OCI-LY7 (cell line): ENCODE data around the gene GRM4. TPM values are rescaled to one million over a fixed set of nuclear protein-coding genes. Genes with fewer than 3 reads are reported as not detected.
A peak's percentile ranks its signal among the peaks of the same experiment; 100 is the strongest.

Experiments
- BruUV-seq: library from RNA; stranded (reverse); fragments of 400-500 nt; replicated peaks from 2 replicates; lab custom pipeline; 2021; lab: Mats Ljungman, UMichigan
- CTCF ChIA-PET: fragments of 300-600 bp; sonication (Branson Sonifier 250); formaldehyde crosslinking; loops from one replicate; lab custom pipeline; 2022; ENCODE audit warnings: antibody characterized with exemption; ENCODE audit not compliant: unreplicated experiment; lab: Charles Lee
- POLR2A ChIA-PET: fragments of 300-600 bp; sonication (Branson Sonifier 250); formaldehyde crosslinking; loops from one replicate; lab custom pipeline; 2022; ENCODE audit warnings: antibody characterized with exemption; lab: Charles Lee
- DNase-seq: peaks from one replicate; pipeline ENCODE4 v3.0.0-alpha.2; 2015; ENCODE audit warnings: low spot score
- H2AFZ ChIP-seq: fragments of 200-600 bp; sonication (generic), shearing (Covaris generic); 2 replicates; pipeline ENCODE4 v1.6.1; 2014; ENCODE audit warnings: mild to moderate bottlenecking, antibody characterized with exemption, low read length, moderate library complexity
- H3K27ac ChIP-seq: fragments of 200-600 bp; sonication (generic); 2 replicates; pipeline ENCODE4 v1.5.1; 2014; ENCODE audit warnings: mixed run types, low read depth, mild to moderate bottlenecking, moderate library complexity, low read length, inconsistent platforms; ENCODE audit not compliant: poor library complexity, severe bottlenecking
- H3K36me3 ChIP-seq: fragments of 200-600 bp; sonication (generic); 2 replicates; pipeline ENCODE4 v1.6.1; 2014; ENCODE audit warnings: mild to moderate bottlenecking, antibody characterized with exemption, low read length, moderate library complexity, mixed read lengths; ENCODE audit not compliant: insufficient read depth
- H3K4me1 ChIP-seq: fragments of 200-600 bp; sonication (generic); 2 replicates; pipeline ENCODE4 v1.5.1; 2014; ENCODE audit warnings: mild to moderate bottlenecking, low read length; ENCODE audit not compliant: insufficient read depth, poor library complexity, severe bottlenecking
- H3K4me2 ChIP-seq: fragments of 200-600 bp; sonication (generic); 2 replicates; pipeline ENCODE4 v1.6.1; 2014; ENCODE audit warnings: mild to moderate bottlenecking, low read length
- H3K4me3 ChIP-seq: fragments of 200-600 bp; sonication (generic); 2 replicates; pipeline ENCODE4 v1.5.1; 2014; ENCODE audit warnings: mild to moderate bottlenecking, low read depth, low read length; ENCODE audit not compliant: poor library complexity, severe bottlenecking
- H3K79me2 ChIP-seq: fragments of 200-600 bp; sonication (generic); 2 replicates; pipeline ENCODE4 v1.6.1; 2016; ENCODE audit warnings: low read depth, mild to moderate bottlenecking, low read length, moderate library complexity, mixed read lengths; ENCODE audit not compliant: insufficient read depth
- H3K9me2 ChIP-seq: fragments of 200-600 bp; sonication (generic); 2 replicates; pipeline ENCODE4 v1.6.1; 2016; ENCODE audit warnings: mild to moderate bottlenecking, low read length, mixed read lengths; ENCODE audit not compliant: insufficient read depth
- H3K9me3 ChIP-seq: fragments of 200-600 bp; sonication (generic); 2 replicates; pipeline ENCODE4 v1.6.1; 2014; ENCODE audit warnings: mild to moderate bottlenecking, mixed run types, low read length, mixed read lengths
- H4K20me1 ChIP-seq: fragments of 200-600 bp; sonication (generic); 2 replicates; pipeline ENCODE4 v1.6.1; 2014; ENCODE audit warnings: mild to moderate bottlenecking, antibody characterized with exemption, low read length, moderate library complexity, mixed read lengths; ENCODE audit not compliant: insufficient read depth
- EZH2phosphoT487 ChIP-seq: fragments of 200-600 bp; sonication (generic); IDR thresholded peaks from 2 replicates; pipeline ENCODE4 v1.6.1; 2018; ENCODE audit warnings: low read depth, borderline replicate concordance, mild to moderate bottlenecking, mixed run types, antibody characterized with exemption, low read length, moderate library complexity, mixed read lengths
- intact Hi-C: fragments of 100-400 bp; cut with micrococcal nuclease; formaldehyde crosslinking; loops from one replicate; pipeline ENCODE4 v1.10.0; 2022; ENCODE audit not compliant: unreplicated experiment
- total RNA-seq, 2 experiments: library from RNA; depleted of rRNA in 1 of 2; stranded (reverse); fragments of >200 nt in 1 of 2; shearing (Covaris generic) in 1 of 2; gene quantifications; 2 replicates each; pipeline ENCODE4 v1.2.3, GENCODE V29; 2014 to 2022
- TF ChIP-seq, protein P1 (sequence below): fragments of 200-600 bp; sonication (generic); conservative IDR thresholded peaks from 2 replicates; pipeline ENCODE4 v1.5.1; 2014; ENCODE audit warnings: mild to moderate bottlenecking, antibody characterized with exemption, low read length, moderate library complexity, mixed read lengths

GRM4 gene
- total RNA-seq, 2 experiments from 2014 or later = 0.73 to 1.3 TPM

DNA sequence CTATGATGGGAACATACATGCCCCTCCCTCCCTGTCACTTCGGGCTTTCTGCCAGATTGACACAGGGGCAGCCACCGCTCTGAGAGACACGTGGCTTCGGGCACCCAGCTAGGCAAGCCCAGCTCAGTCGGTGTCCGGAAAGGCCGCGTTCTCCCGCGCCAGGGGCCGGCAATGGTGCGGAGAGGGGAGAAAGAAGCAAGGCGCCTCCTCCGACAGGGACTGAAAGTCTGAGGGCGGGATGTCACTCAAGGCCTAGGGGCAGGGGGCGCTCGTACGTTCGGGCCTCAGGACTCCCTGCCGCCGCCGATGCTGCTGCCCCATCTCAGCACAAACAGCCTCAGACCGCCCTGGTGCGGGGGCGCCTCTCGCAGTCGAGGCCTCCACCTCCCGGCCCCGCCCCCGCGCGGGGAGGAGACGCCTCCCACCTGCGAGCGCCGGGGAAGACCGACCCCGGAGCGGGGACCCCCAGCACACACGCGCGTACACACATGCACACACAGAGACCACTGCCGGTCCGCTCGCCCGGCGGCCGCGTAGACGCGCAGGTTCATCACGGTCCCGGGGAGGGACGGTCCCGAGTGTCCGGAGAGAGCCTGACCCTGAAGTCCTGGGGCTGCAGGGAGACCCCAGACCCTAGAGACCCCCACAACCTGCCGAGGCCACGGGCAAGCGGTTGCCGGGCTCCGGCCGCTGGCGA is 1.9 kb downstream of the GRM4 start:
- intact Hi-C loops = no loop called here
- POLR2A ChIA-PET = no interaction called here
- CTCF ChIA-PET = no interaction called here

DNA sequence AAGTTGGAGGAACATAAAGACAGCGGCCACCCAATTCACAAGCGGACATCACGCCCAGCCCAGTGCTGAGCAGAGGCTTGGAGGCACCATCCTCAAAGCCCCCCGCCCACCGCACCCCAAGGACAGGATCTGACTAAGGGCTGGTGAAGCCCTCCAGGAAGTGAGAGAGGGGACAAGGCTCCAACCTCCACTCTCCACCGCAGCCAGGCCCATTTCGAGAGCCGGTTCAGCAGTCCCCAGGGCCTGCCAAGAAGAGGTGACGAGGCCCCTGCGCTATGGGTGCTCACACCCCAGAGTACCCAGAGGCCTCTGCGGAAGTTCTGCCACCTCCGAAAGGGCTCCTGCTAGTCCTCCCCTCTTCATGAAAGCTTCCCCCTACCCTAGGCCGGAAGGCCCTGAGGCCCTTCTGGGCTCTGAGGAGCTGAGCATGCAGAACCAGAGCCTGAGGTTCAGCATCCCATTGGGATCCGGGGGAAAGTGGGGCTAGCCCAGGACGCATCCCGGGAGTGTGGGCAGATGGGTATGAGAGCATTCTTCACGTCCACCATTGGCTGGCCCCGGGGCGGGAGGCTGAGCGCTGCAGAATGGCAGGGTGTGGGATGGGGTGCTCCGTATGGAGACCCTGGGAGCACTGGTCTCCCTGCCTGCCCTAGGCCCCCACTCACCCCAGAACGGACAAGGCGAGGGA is 2.5 kb downstream of the GRM4 start:
- Histone ChIP-seq H4K20me1 (no peaks in the 10 kb centered on the region), H3K4me3 (no peak overlapping the region), H3K9me2 (no peaks in the 10 kb centered on the region), H2AFZ (no peak overlapping the region), H3K27ac (no peak overlapping the region), H3K79me2 (no peaks in the 10 kb centered on the region), H3K4me2 (peak overlapping the region; percentile 43), H3K36me3 (no peaks in the 10 kb centered on the region), H3K9me3 (no peaks in the 10 kb centered on the region), H3K4me1 (peaks cover 32% of the 10 kb centered on the region)
- CTCF ChIA-PET = no interaction called here
- no TSS peak for BruUV-seq
- DNase-seq = no peak
- intact Hi-C loops = no loop called here
- TF ChIP-seq EZH2phosphoT487 = no peak
- TF ChIP-seq, protein P1, sequence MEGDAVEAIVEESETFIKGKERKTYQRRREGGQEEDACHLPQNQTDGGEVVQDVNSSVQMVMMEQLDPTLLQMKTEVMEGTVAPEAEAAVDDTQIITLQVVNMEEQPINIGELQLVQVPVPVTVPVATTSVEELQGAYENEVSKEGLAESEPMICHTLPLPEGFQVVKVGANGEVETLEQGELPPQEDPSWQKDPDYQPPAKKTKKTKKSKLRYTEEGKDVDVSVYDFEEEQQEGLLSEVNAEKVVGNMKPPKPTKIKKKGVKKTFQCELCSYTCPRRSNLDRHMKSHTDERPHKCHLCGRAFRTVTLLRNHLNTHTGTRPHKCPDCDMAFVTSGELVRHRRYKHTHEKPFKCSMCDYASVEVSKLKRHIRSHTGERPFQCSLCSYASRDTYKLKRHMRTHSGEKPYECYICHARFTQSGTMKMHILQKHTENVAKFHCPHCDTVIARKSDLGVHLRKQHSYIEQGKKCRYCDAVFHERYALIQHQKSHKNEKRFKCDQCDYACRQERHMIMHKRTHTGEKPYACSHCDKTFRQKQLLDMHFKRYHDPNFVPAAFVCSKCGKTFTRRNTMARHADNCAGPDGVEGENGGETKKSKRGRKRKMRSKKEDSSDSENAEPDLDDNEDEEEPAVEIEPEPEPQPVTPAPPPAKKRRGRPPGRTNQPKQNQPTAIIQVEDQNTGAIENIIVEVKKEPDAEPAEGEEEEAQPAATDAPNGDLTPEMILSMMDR = no peak
- POLR2A ChIA-PET = no interaction called here

More for the DNA sequence above, 1.9 kb downstream of the GRM4 start:
- Histone ChIP-seq H3K79me2 (no peaks in the 10 kb centered on the region), H3K9me3 (no peaks in the 10 kb centered on the region), H3K4me3 (no peak overlapping the region), H4K20me1 (no peaks in the 10 kb centered on the region), H3K27ac (no peak overlapping the region), H2AFZ (no peak overlapping the region), H3K9me2 (no peaks in the 10 kb centered on the region), H3K4me2 (peak overlapping the region; percentile 43), H3K36me3 (no peaks in the 10 kb centered on the region), H3K4me1 (peaks cover 38% of the 10 kb centered on the region)
- TF ChIP-seq, protein P1 = peak; percentile 66
- TF ChIP-seq EZH2phosphoT487 = no peak
- peak; percentile 66 for DNase-seq
- BruUV-seq = no TSS peak
